Measurements from ENCODE around the gene SAMD9L.

Gene SAMD9L

DNA sequence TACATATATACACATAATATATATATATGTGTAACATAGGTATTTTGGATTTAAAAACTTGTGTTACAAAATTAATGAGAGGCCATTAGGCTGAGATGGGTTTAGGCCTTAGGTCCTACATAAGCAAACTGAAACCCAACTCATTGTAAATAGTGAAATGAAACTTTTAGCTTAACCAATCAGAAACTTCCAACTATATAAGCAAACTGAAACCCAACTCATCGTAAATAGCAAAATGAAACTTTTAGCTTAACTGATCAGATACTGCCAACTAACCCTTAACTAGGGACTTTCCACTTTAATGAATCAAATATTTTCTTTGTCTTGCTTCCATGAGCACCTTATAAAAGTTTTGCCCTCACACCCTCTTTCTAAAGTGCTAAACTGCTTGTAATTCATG, 17.3 kb upstream of the SAMD9L start:
- TF ChIP-seq, protein P1, sequence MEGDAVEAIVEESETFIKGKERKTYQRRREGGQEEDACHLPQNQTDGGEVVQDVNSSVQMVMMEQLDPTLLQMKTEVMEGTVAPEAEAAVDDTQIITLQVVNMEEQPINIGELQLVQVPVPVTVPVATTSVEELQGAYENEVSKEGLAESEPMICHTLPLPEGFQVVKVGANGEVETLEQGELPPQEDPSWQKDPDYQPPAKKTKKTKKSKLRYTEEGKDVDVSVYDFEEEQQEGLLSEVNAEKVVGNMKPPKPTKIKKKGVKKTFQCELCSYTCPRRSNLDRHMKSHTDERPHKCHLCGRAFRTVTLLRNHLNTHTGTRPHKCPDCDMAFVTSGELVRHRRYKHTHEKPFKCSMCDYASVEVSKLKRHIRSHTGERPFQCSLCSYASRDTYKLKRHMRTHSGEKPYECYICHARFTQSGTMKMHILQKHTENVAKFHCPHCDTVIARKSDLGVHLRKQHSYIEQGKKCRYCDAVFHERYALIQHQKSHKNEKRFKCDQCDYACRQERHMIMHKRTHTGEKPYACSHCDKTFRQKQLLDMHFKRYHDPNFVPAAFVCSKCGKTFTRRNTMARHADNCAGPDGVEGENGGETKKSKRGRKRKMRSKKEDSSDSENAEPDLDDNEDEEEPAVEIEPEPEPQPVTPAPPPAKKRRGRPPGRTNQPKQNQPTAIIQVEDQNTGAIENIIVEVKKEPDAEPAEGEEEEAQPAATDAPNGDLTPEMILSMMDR (IDR thresholded peaks at IDR 0.05; ENCODE audit: insufficient read depth, low read length, missing control alignments) = no peak
- H3K4me3 ChIP-seq (ENCODE audit: low read depth, low read length) = no peak overlapping the region
- ChIA-PET POLR2A (no interaction called here), CTCF (no interaction called here)
- DNase-seq (ENCODE audit: low read depth, low spot score) = no peak

DNA sequence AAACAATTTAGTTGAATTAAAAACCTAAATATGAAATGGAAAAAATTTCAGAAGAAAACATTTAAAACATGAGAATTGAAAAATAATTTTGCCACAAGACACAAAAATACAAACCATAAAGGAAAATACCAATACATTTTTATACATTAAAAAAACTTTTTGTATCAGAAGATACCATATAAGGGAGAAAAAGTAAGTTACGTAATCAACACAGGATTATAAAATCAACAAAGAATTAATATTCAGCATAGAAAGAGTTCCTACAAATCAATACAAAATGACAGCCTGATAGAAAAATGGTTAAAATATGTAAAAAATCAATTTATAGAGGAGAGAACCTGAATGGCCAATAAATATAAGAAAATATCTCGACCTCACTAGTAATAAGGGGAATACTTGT, 16.6 kb upstream of the SAMD9L start:
- CTCF ChIA-PET = no interaction called here
- TF ChIP-seq, protein P1 (IDR thresholded peaks at IDR 0.05; ENCODE audit: insufficient read depth, low read length, missing control alignments) = no peak
- POLR2A ChIA-PET = no interaction called here
- no peak overlapping the region for H3K4me3 ChIP-seq (ENCODE audit: low read depth, low read length)
- DNase-seq (ENCODE audit: low read depth, low spot score) = no peak

DNA sequence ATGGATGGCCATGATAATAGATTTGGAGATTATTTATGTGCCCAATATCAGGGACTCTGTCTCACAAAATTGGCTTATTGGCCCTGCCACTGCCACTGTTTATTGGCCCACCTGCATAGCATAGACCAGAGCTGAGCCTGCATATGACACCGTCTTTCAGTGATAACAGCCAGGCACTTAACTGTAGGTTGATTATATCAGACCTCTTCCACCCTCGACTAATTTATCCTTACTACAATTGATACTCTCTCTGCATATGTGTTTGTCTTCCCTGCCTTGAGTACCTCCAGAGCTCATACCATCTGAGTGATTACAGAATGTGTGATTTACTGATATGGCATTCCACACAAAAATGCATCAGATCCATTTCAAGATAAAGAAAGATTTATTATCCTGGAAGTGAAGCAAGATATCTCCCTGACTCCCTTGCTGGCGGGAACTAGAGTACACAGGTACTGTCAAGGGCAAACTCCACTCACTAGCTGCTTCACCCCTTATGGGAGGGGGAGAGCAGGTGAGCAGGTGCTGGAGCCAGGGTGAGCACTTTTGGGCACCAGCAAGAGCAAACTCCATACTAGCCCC, 13.1 kb upstream of the SAMD9L start:
- CTCF ChIA-PET = no interaction called here
- no peak overlapping the region for H3K4me3 ChIP-seq (ENCODE audit: low read depth, low read length)
- POLR2A ChIA-PET = no interaction called here
- TF ChIP-seq, protein P1 (IDR thresholded peaks at IDR 0.05; ENCODE audit: insufficient read depth, low read length, missing control alignments) = no peak
- no peak for DNase-seq (ENCODE audit: low read depth, low spot score)

DNA sequence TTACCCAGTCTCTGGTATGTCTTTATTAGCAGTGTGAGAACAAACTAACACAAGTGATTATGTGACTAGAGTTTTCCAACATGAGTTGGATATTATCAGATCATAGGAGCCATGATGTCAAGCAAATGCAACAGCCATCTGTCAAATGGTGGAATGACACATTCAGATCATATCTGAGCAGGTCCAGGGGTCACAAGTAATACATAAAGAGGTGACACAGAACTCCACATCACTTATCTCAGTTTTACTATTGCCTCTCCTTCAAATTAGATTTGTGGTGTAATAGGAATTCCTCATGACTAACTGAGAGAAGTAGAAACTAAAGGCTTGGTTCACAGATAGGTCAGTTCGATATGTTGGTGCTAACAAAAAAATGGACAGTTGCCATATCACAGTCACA, 12.2 kb upstream of the SAMD9L start:
- POLR2A ChIA-PET = no interaction called here

DNA sequence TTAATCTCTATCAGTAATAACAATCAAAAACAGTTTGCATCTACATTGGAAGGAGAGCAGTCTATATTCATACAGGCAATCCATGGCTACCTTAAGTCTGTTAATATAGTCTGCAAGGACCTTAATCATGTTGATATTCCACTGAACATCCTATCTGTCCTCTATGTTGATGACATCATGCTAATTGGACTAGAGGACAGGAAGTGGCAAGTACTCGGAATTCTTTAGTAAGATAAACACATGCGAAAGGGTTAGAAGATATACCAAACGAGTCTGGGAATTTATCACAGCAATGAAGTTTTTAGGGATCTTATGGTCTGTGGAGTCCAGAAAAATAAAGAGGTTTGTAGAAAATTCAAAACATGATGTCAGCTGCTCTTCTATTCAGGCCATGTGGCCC, 11.3 kb upstream of the SAMD9L start:
- no peak for DNase-seq (ENCODE audit: low read depth, low spot score)
- CTCF ChIA-PET = no interaction called here
- POLR2A ChIA-PET = no interaction called here

More for the DNA sequence above, 12.2 kb upstream of the SAMD9L start:
- no peak overlapping the region for H3K4me3 ChIP-seq (ENCODE audit: low read depth, low read length)
- no peak for DNase-seq (ENCODE audit: low read depth, low spot score)
- TF ChIP-seq, protein P1 (IDR thresholded peaks at IDR 0.05; ENCODE audit: insufficient read depth, low read length, missing control alignments) = no peak
- CTCF ChIA-PET = no interaction called here

DNA sequence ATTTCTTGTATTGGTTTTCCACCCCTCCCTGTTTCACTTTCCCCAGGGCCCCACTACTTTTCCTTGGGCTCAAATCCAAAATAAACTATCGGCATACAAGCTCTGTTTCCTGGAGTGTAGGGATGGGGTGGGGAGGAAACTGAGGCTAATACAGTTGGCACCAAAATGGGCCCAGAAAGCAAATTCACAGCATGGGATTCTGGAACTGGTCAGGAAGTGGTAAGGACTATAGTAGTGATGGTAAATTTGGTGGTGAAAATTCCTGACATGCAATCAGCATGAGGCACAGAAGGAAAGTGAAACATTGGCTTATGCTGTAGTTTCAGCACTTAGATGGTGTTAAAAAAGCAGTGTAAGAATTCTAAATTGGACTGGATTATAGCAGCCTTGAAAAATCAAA, 8.7 kb upstream of the SAMD9L start:
- TF ChIP-seq, protein P1 (IDR thresholded peaks at IDR 0.05; ENCODE audit: insufficient read depth, low read length, missing control alignments) = no peak
- no peak overlapping the region for H3K4me3 ChIP-seq (ENCODE audit: low read depth, low read length)
- ChIA-PET POLR2A (no interaction called here), CTCF (interaction anchor here (0.8 to 1.5 kb wide), 2 partner anchors 10 to 14 kb away, joined by 3 read pairs; no protein-coding TSS in a partner anchor)
- DNase-seq (ENCODE audit: low read depth, low spot score) = no peak

More for the DNA sequence above, 11.3 kb upstream of the SAMD9L start:
- TF ChIP-seq, protein P1 (IDR thresholded peaks at IDR 0.05; ENCODE audit: insufficient read depth, low read length, missing control alignments) = no peak
- no peak overlapping the region for H3K4me3 ChIP-seq (ENCODE audit: low read depth, low read length)
